ENCODE data around the gene RAP1B. TPM values are rescaled to one million over a fixed set of nuclear protein-coding genes. Genes with fewer than 3 reads are reported as not detected.

The RAP1B gene
- total and polyA plus RNA-seq, 9 of the 15 experiments (the other 6 are each of a cell fraction or from before 2014, with no cell fraction given) = 107 to 309 (median 170) TPM

GRCh38 chr12:68628698-68629097 lies 18.0 kb downstream of the RAP1B start (continued):
- no peak for TF ChIP-seq ZNF133 (CRISPR knock-in tag; IDR thresholded peaks at IDR 0.05)
- TF ChIP-seq SNAPC5 (CRISPR knock-in tag; IDR thresholded peaks at IDR 0.05) = no peak
- peak; percentile 28 to 39; a peak in 2 of 4 replicates for TF ChIP-seq KDM1A (IDR thresholded peaks at IDR 0.05)
- TF ChIP-seq CBFB (CRISPR knock-in tag; IDR thresholded peaks at IDR 0.05) = no peak
- TF ChIP-seq NR4A1 (CRISPR knock-in tag; IDR thresholded peaks at IDR 0.05) = no peak
- TF ChIP-seq NR4A1 (tag; IDR thresholded peaks at IDR 0.05) = no peak

- Histone ChIP-seq H3K9ac (ENCODE audit: insufficient read depth in 1 of 2, low read depth in 2 of 2, low read length in 2 of 2) (no peak overlapping the region), H3K27me3 (ENCODE audit: control insufficient read depth in 2 of 2, insufficient read depth in 2 of 2, low read length in 2 of 2) (no peaks in the 10 kb centered on the region), H3K4me1 (replicated peaks in 1 of 2; ENCODE audit: control insufficient read depth in 2 of 2, insufficient read depth in 2 of 2, low read length in 2 of 2) (peaks cover 0 to 2% of the 10 kb centered on the region in 2 experiments; a peak in 1 of 5 replicates), H3K4me3 (no peak overlapping the region), H4K20me1 (replicated peaks; ENCODE audit: control insufficient read depth, insufficient read depth, low read length) (peaks cover 22% of the 10 kb centered on the region; the same call in 1 of the 2 replicates), H2AFZ (ENCODE audit: low read depth, low read length) (no peak overlapping the region), H3K27ac (ENCODE audit: extremely low read depth, low read depth, low read length) (no peak overlapping the region), H3K9me3 (replicated peaks; ENCODE audit: control insufficient read depth, insufficient read depth, low read depth, low read length) (peaks cover 9% of the 10 kb centered on the region), H3K36me3 (ENCODE audit: control insufficient read depth, insufficient read depth, low read length) (peaks cover 63% of the 10 kb centered on the region), H3K79me2 (ENCODE audit: control insufficient read depth, insufficient read depth, low read length) (peaks cover 100% of the 10 kb centered on the region), H3K9me1 (ENCODE audit: control insufficient read depth, insufficient read depth, low read length) (peaks cover 6% of the 10 kb centered on the region), H3K4me2 (ENCODE audit: insufficient read depth, low read length) (no peak overlapping the region)
- intact Hi-C loops (cut with micrococcal nuclease) (no loop called here), in situ Hi-C loops (cut with MboI) (no loop called here)
- ChIA-PET POLR2A (interaction anchor here (0.7 to 0.9 kb wide), 2 partner anchors 10 to 14 kb away, joined by 3 read pairs; no protein-coding TSS in a partner anchor), CTCF (ENCODE audit: low intra/inter-chr PET ratio) (no interaction called here)
- peak in 1 of 4 experiments; percentile 29 for DNase-seq (ENCODE audit: extremely low read depth in 1 of 4, low spot score in 3 of 4)
- no TSS peak for BruUV-seq (replicated peaks)
- peak; percentile 73 for ATAC-seq
- peak; percentile 54 for FAIRE-seq
- TF ChIP-seq ZKSCAN3 (CRISPR knock-in tag; IDR thresholded peaks at IDR 0.05) (no peak), HES1 (IDR thresholded peaks at IDR 0.05; ENCODE audit: low read depth) (no peak), KDM4B (IDR thresholded peaks at IDR 0.05; ENCODE audit: borderline replicate concordance in 2 of 2, low read depth in 1 of 2) (no peak), BRD4 (IDR thresholded peaks at IDR 0.05) (no peak), ETS2 (tag; IDR thresholded peaks at IDR 0.05; ENCODE audit: borderline replicate concordance, poor library complexity, severe bottlenecking) (no peak), TCF3 (CRISPR knock-in tag; IDR thresholded peaks at IDR 0.05) (peak; percentile 61)
These were observed 19.4 kb downstream of the RAP1B start for GRCh38 chr12:68630050-68630449.

All from K562 (cell line).